Measurements from ENCODE around the gene PLCL1. TPM values are rescaled to one million over a fixed set of nuclear protein-coding genes. Genes with fewer than 3 reads are reported as not detected.

PLCL1 gene
- total RNA-seq, 2 donors from 2014 or later = 24.9 to 27.2 TPM

- H3K4me1 Mint-ChIP-seq = peaks cover 17% of the 10 kb centered on the region
- H3K36me3 Mint-ChIP-seq (ENCODE audit: low read depth) = peaks cover 2% of the 10 kb centered on the region
- H3K9me3 ChIP-seq (ENCODE audit: control insufficient read depth, low read length, poor library complexity, severe bottlenecking) = no peaks in the 10 kb centered on the region
- no peak overlapping the region for H3K4me3 Mint-ChIP-seq
- H3K27me3 Mint-ChIP-seq = no peaks in the 10 kb centered on the region
- peak overlapping the region; percentile 32 for H3K27ac Mint-ChIP-seq
- DNase-seq = no peak
- no peak for ATAC-seq
Observed at GRCh38 chr2:197978971-197979370, 174.6 kb downstream of the PLCL1 start.

- Mint-ChIP-seq H3K4me1 (peaks cover 14% of the 10 kb centered on the region), H3K4me3 (no peak overlapping the region), H3K27ac (no peak overlapping the region), H3K27me3 (no peaks in the 10 kb centered on the region), H3K36me3 (ENCODE audit: low read depth) (no peaks in the 10 kb centered on the region)
- no peak for DNase-seq
- no peak for ATAC-seq
- H3K9me3 ChIP-seq (ENCODE audit: control insufficient read depth, low read length, poor library complexity, severe bottlenecking) = no peaks in the 10 kb centered on the region
Observed at GRCh38 chr2:197982565-197982964, 178.2 kb downstream of the PLCL1 start.

- H3K27ac Mint-ChIP-seq = no peak overlapping the region
- DNase-seq = no peak
- ATAC-seq = no peak
- H3K4me1 Mint-ChIP-seq = peaks cover 11% of the 10 kb centered on the region
- H3K36me3 Mint-ChIP-seq (ENCODE audit: low read depth) = no peaks in the 10 kb centered on the region
- no peaks in the 10 kb centered on the region for H3K27me3 Mint-ChIP-seq
- H3K4me3 Mint-ChIP-seq = no peak overlapping the region
- no peaks in the 10 kb centered on the region for H3K9me3 ChIP-seq (ENCODE audit: control insufficient read depth, low read length, poor library complexity, severe bottlenecking)
Observed at GRCh38 chr2:197985029-197985638, 180.7 kb downstream of the PLCL1 start.

- ATAC-seq = no peak
- no peak overlapping the region for H3K27ac Mint-ChIP-seq
- no peaks in the 10 kb centered on the region for H3K27me3 Mint-ChIP-seq
- no peak overlapping the region for H3K4me3 Mint-ChIP-seq
- peaks cover 3% of the 10 kb centered on the region for H3K36me3 Mint-ChIP-seq (ENCODE audit: low read depth)
- no peaks in the 10 kb centered on the region for H3K9me3 ChIP-seq (ENCODE audit: control insufficient read depth, low read length, poor library complexity, severe bottlenecking)
- DNase-seq = no peak
- peaks cover 15% of the 10 kb centered on the region for H3K4me1 Mint-ChIP-seq
Observed at GRCh38 chr2:197986977-197987376, 182.6 kb downstream of the PLCL1 start.

- peaks cover 3% of the 10 kb centered on the region for H3K36me3 Mint-ChIP-seq (ENCODE audit: low read depth)
- H3K27me3 Mint-ChIP-seq = no peaks in the 10 kb centered on the region
- no peaks in the 10 kb centered on the region for H3K9me3 ChIP-seq (ENCODE audit: control insufficient read depth, low read length, poor library complexity, severe bottlenecking)
- ATAC-seq (no peak), DNase-seq (no peak)
- H3K4me1 Mint-ChIP-seq = peaks cover 25% of the 10 kb centered on the region
- no peak overlapping the region for H3K27ac Mint-ChIP-seq
- no peak overlapping the region for H3K4me3 Mint-ChIP-seq
Observed at GRCh38 chr2:197990356-197990755, 186.0 kb downstream of the PLCL1 start.

- peak overlapping the region; percentile 27 for H3K27ac Mint-ChIP-seq
- DNase-seq = no peak
- H3K27me3 Mint-ChIP-seq = no peaks in the 10 kb centered on the region
- peaks cover 3% of the 10 kb centered on the region for H3K36me3 Mint-ChIP-seq (ENCODE audit: low read depth)
- no peak overlapping the region for H3K4me3 Mint-ChIP-seq
- H3K4me1 Mint-ChIP-seq = peaks cover 39% of the 10 kb centered on the region
- H3K9me3 ChIP-seq (ENCODE audit: control insufficient read depth, low read length, poor library complexity, severe bottlenecking) = no peaks in the 10 kb centered on the region
- ATAC-seq = no peak
Observed at GRCh38 chr2:197992482-197993133, 188.2 kb downstream of the PLCL1 start.

GRCh38 chr2:197993363-197993762, 189.0 kb downstream of the PLCL1 start:
- no peak overlapping the region for H3K4me3 Mint-ChIP-seq
- H3K4me1 Mint-ChIP-seq = peaks cover 41% of the 10 kb centered on the region
- peaks cover 3% of the 10 kb centered on the region for H3K36me3 Mint-ChIP-seq (ENCODE audit: low read depth)
- ATAC-seq (no peak), DNase-seq (no peak)
- no peaks in the 10 kb centered on the region for H3K27me3 Mint-ChIP-seq
- H3K27ac Mint-ChIP-seq = peak overlapping the region; percentile 27
- H3K9me3 ChIP-seq (ENCODE audit: control insufficient read depth, low read length, poor library complexity, severe bottlenecking) = no peaks in the 10 kb centered on the region

- H3K27me3 Mint-ChIP-seq = no peaks in the 10 kb centered on the region
- H3K36me3 Mint-ChIP-seq (ENCODE audit: low read depth) = peaks cover 3% of the 10 kb centered on the region
- no peak for ATAC-seq
- no peak overlapping the region for H3K4me3 Mint-ChIP-seq
- peaks cover 46% of the 10 kb centered on the region for H3K4me1 Mint-ChIP-seq
- no peak for DNase-seq
- no peak overlapping the region for H3K27ac Mint-ChIP-seq
- no peaks in the 10 kb centered on the region for H3K9me3 ChIP-seq (ENCODE audit: control insufficient read depth, low read length, poor library complexity, severe bottlenecking)
Observed at GRCh38 chr2:197993830-197994229, 189.4 kb downstream of the PLCL1 start.

- Mint-ChIP-seq H3K4me1 (peaks cover 48% of the 10 kb centered on the region), H3K4me3 (no peak overlapping the region), H3K27ac (no peak overlapping the region)
Observed at GRCh38 chr2:197994751-197995150, 190.4 kb downstream of the PLCL1 start.

GRCh38 chr2:197996583-197996982, 192.2 kb downstream of the PLCL1 start:
- DNase-seq = no peak
- Mint-ChIP-seq H3K4me3 (no peak overlapping the region), H3K27ac (peak overlapping the region; percentile 90), H3K27me3 (no peaks in the 10 kb centered on the region), H3K36me3 (ENCODE audit: low read depth) (no peaks in the 10 kb centered on the region), H3K4me1 (peaks cover 46% of the 10 kb centered on the region)
- no peaks in the 10 kb centered on the region for H3K9me3 ChIP-seq (ENCODE audit: control insufficient read depth, low read length, poor library complexity, severe bottlenecking)
- peak; percentile 48 for ATAC-seq

More at GRCh38 chr2:197994751-197995150, 190.4 kb downstream of the PLCL1 start:
- Mint-ChIP-seq H3K27me3 (no peaks in the 10 kb centered on the region), H3K36me3 (ENCODE audit: low read depth) (peaks cover 3% of the 10 kb centered on the region)
- DNase-seq (no peak), ATAC-seq (no peak)
- H3K9me3 ChIP-seq (ENCODE audit: control insufficient read depth, low read length, poor library complexity, severe bottlenecking) = no peaks in the 10 kb centered on the region

GRCh38 chr2:197997083-197997541, 192.7 kb downstream of the PLCL1 start:
- H3K27ac Mint-ChIP-seq = peak overlapping the region; percentile 90
- no peak overlapping the region for H3K4me3 Mint-ChIP-seq
- peaks cover 2% of the 10 kb centered on the region for H3K36me3 Mint-ChIP-seq (ENCODE audit: low read depth)
- DNase-seq = no peak
- ATAC-seq = no peak
- H3K9me3 ChIP-seq (ENCODE audit: control insufficient read depth, low read length, poor library complexity, severe bottlenecking) = no peaks in the 10 kb centered on the region
- no peaks in the 10 kb centered on the region for H3K27me3 Mint-ChIP-seq
- peaks cover 46% of the 10 kb centered on the region for H3K4me1 Mint-ChIP-seq

GRCh38 chr2:197998702-197999101, 194.3 kb downstream of the PLCL1 start:
- Mint-ChIP-seq H3K36me3 (ENCODE audit: low read depth) (peaks cover 2% of the 10 kb centered on the region), H3K27me3 (no peaks in the 10 kb centered on the region), H3K27ac (peak overlapping the region; percentile 8), H3K4me3 (no peak overlapping the region), H3K4me1 (peaks cover 35% of the 10 kb centered on the region)
- H3K9me3 ChIP-seq (ENCODE audit: control insufficient read depth, low read length, poor library complexity, severe bottlenecking) = no peaks in the 10 kb centered on the region
- ATAC-seq = no peak
- no peak for DNase-seq

- no peak for ATAC-seq
Observed at GRCh38 chr2:198000417-198000816, 196.0 kb downstream of the PLCL1 start.

GRCh38 chr2:198004173-198004572, 199.8 kb downstream of the PLCL1 start:
- no peaks in the 10 kb centered on the region for H3K9me3 ChIP-seq (ENCODE audit: control insufficient read depth, low read length, poor library complexity, severe bottlenecking)
- Mint-ChIP-seq H3K27ac (peak overlapping the region; percentile 94), H3K27me3 (no peaks in the 10 kb centered on the region), H3K36me3 (ENCODE audit: low read depth) (peaks cover 2% of the 10 kb centered on the region), H3K4me3 (no peak overlapping the region), H3K4me1 (peaks cover 21% of the 10 kb centered on the region)
- ATAC-seq (no peak), DNase-seq (no peak)

More at GRCh38 chr2:198000417-198000816, 196.0 kb downstream of the PLCL1 start:
- no peaks in the 10 kb centered on the region for H3K27me3 Mint-ChIP-seq
- peaks cover 32% of the 10 kb centered on the region for H3K4me1 Mint-ChIP-seq
- H3K27ac Mint-ChIP-seq = no peak overlapping the region
- peaks cover 2% of the 10 kb centered on the region for H3K36me3 Mint-ChIP-seq (ENCODE audit: low read depth)
- no peaks in the 10 kb centered on the region for H3K9me3 ChIP-seq (ENCODE audit: control insufficient read depth, low read length, poor library complexity, severe bottlenecking)
- no peak overlapping the region for H3K4me3 Mint-ChIP-seq
- no peak for DNase-seq
